Fibroblast of the aortic adventitia (primary cell): ENCODE results near the gene ZBTB34. TPM values are rescaled to one million over a fixed set of nuclear protein-coding genes. Genes with fewer than 3 reads are reported as not detected.
A peak's percentile ranks its signal among the peaks of the same experiment; 100 is the strongest.

ENCODE experiments used
- DNase-seq: peaks from one replicate; pipeline ENCODE4 v3.0.0-alpha.2; 2010; ENCODE audit warnings: low read depth
- H3K4me3 ChIP-seq: 2 replicates; pipeline ENCODE4 v1.5.1; 2011; ENCODE audit warnings: low read depth, mild to moderate bottlenecking, control low read depth, low read length, moderate library complexity
- total RNA-seq: library from RNA; depleted of rRNA; stranded (reverse); fragments of >200 nt; gene quantifications from 2 replicates; pipeline ENCODE4 v1.2.3, GENCODE V29; 2012; ENCODE audit warnings: low replicate concordance
- TF ChIP-seq, protein P1 (sequence below): IDR thresholded peaks from 2 replicates; pipeline ENCODE4 v1.5.1; 2011; ENCODE audit warnings: mild to moderate bottlenecking, low read length, control low read depth, inconsistent platforms; ENCODE audit not compliant: insufficient read depth

The ZBTB34 gene
- total RNA-seq, 1 donor: 8.8 TPM

- peak within 1 kb of the TSS; percentile 61 for H3K4me3 ChIP-seq
- TF ChIP-seq, protein P1, sequence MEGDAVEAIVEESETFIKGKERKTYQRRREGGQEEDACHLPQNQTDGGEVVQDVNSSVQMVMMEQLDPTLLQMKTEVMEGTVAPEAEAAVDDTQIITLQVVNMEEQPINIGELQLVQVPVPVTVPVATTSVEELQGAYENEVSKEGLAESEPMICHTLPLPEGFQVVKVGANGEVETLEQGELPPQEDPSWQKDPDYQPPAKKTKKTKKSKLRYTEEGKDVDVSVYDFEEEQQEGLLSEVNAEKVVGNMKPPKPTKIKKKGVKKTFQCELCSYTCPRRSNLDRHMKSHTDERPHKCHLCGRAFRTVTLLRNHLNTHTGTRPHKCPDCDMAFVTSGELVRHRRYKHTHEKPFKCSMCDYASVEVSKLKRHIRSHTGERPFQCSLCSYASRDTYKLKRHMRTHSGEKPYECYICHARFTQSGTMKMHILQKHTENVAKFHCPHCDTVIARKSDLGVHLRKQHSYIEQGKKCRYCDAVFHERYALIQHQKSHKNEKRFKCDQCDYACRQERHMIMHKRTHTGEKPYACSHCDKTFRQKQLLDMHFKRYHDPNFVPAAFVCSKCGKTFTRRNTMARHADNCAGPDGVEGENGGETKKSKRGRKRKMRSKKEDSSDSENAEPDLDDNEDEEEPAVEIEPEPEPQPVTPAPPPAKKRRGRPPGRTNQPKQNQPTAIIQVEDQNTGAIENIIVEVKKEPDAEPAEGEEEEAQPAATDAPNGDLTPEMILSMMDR: no peak
- DNase-seq: peak; percentile 92
Measured at GRCh38 chr9:126914458-126915280, 54.2 kb downstream of the ZBTB34 start, which contains the start of gene RALGPS1. RALGPS1 (plus strand) TSS chr9:126914782; CDS start chr9:126962290, 47,508 bp downstream.

DNA sequence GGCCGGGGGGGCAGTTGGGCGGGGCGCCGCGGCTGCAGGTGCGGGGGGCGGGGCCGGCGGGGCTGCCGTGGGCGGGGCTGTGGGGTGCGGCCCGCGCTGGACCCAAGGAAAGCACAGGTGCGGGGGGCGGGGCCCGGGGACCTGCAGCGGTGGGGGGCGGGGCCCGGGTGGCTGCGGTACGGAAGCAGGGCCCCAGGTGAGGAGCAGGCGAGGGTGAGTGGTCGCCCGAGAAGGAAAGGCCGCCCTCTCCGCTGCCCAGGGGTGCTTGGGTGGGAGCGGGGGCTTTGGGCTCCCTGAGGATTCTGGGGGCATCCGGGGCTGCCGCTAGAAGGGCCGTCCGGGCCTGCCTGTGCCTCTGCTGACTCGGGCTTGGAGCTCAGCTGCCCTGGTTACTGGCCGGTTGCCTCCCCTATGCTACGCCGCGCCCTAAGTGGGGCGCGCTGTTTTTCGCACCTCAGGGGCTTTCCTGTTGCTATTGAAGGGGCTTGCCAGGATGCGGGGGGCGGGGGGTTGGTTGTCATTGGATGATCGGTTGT is 54.9 kb downstream of the ZBTB34 start:
- peak overlapping the region; percentile 13 for H3K4me3 ChIP-seq
- no peak for DNase-seq
- TF ChIP-seq, protein P1: no peak

DNA sequence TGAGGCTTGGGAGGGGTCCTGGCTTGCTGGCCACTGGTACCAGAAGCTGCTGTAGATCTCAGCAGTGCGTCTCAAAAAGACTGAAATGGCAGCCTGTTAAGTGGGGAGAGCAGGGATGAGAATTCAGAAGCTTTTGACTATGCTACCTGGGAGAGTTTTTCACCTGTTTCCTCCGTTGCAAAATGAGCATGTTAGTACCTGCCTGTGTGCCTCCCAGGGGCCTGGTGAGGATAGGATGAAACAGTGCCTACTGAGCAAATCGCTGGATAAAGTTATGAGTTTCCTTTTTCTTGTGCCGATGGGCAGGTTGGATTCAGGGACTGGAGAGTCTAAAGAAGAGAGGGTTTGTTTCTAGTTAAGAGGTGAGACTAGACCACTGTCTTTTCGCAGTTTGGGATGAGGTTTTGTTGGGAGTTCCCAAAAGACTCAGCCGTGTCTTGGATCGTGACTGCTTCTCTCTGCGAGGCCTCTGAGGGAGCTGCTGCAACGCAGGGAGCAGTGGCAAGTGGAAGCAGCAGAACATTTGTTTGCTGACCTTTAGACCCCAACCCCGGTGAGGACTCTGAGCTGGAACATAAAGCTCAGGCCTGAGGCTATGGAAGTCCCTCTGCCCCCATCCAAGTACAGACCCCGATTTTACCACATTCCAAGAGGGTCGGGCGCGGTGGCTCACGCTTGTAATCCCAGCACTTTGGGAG is 55.6 kb downstream of the ZBTB34 start:
- TF ChIP-seq, protein P1: no peak
- no peak for DNase-seq
- H3K4me3 ChIP-seq: no peak overlapping the region

- H3K4me3 ChIP-seq: no peak overlapping the region
- TF ChIP-seq, protein P1: peak; percentile 15
- DNase-seq: no peak
Measured at GRCh38 chr9:126916909-126917308, 56.5 kb downstream of the ZBTB34 start.

DNA sequence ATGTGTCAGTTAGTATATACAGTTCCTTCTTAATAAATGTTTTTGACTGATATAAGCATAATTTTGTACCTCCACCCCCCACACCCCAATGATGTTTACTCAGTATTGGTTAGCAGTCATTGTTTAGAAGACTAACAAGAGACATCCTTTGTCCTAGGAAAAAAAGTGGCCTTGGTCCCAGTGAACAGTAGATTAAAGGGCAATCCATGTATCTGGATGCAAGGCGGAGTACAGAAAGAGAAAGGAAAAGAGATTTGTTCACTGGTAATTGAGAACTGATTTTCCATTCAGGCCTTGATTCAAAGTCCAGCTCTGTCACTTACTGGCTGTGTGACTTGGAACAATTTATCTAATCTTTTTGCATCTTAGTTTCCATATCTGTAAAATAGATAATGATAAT is 58.8 kb downstream of the ZBTB34 start:
- no peak overlapping the region for H3K4me3 ChIP-seq
- TF ChIP-seq, protein P1: no peak
- no peak for DNase-seq

DNA sequence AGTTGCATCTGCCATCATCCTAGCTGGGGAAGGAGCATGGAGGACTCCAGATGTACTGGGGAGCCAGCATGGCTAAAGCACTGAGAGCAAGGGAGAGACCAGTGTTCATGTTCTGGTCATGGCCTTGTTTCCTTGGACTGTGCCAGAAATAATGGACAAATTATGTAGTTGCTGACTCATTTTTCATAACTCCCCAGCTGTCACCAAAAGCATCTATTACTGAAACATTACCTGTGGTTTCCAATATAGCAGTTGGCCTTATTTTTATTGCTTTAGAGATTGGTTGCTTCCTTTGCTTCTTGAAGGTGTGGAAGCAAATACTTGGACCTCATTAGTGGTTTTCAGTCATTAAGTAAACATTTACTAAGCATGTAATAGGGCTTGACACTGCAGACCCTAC is 65.4 kb downstream of the ZBTB34 start:
- DNase-seq: no peak
- TF ChIP-seq, protein P1: no peak
- no peak overlapping the region for H3K4me3 ChIP-seq
